ENCODE data around the gene ZC2HC1C. TPM values are rescaled to one million over a fixed set of nuclear protein-coding genes. Genes with fewer than 3 reads are reported as not detected.

The ZC2HC1C gene
- total and polyA plus RNA-seq, 10 of the 15 experiments (the other 5 are each of a cell fraction or from before 2014, with no cell fraction given) = 0.92 to 3.7 (median 1.6) TPM

DNA sequence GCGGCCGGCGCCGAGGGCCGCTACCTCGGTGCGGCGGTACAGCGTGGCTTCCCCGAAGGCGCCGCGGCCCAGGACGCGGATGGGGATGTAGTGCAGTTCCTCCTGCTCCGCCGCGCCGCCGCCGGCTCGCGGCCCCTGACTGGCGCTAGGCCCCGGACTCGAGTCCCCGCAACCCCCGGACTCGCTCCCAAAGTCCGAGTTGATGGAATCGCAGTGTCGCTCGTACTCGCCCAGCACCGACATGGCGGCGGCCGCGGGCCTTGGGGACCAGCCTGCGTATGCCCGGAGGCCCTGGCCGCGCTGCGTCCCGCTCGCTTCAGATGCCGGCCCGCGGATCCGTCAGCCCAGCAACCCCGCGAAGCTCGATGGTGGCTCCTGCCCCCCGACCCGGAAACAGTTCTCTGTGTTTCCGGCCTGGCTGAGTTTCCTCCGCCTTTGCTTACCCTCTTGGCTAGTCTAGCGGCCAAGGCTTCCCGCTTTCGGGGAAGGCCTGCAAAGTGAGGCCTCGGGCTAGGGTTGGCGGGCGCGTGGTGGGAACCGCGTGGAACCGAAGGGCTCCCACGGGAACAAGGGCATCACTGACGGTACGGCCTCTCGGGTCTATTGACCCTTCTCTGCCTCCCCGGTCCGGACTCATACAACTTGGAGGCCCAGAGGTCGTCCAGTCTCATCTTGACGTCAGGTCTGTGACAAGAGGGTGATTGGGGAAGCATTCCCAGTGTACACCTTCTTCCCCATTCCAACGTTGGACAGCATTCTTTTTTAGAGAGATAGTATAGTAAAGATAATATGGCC lies 57.4 kb downstream of the ZC2HC1C start, which contains the start of gene NEK9 (continued):
- TF ChIP-seq, protein P1, sequence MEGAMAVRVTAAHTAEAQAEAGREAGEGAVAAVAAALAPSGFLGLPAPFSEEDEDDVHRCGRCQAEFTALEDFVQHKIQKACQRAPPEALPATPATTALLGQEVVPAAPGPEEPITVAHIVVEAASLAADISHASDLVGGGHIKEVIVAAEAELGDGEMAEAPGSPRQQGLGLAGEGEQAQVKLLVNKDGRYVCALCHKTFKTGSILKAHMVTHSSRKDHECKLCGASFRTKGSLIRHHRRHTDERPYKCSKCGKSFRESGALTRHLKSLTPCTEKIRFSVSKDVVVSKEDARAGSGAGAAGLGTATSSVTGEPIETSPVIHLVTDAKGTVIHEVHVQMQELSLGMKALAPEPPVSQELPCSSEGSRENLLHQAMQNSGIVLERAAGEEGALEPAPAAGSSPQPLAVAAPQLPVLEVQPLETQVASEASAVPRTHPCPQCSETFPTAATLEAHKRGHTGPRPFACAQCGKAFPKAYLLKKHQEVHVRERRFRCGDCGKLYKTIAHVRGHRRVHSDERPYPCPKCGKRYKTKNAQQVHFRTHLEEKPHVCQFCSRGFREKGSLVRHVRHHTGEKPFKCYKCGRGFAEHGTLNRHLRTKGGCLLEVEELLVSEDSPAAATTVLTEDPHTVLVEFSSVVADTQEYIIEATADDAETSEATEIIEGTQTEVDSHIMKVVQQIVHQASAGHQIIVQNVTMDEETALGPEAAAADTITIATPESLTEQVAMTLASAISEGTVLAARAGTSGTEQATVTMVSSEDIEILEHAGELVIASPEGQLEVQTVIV (IDR thresholded peaks at IDR 0.05; ENCODE audit: borderline replicate concordance, partially characterized antibody) = peak; percentile 24
- no peak for TF ChIP-seq SMC3 (IDR thresholded peaks at IDR 0.05; ENCODE audit: borderline replicate concordance, low read length)
- no peak for TF ChIP-seq IKZF2 (IDR thresholded peaks at IDR 0.05)
- TF ChIP-seq, protein P2, sequence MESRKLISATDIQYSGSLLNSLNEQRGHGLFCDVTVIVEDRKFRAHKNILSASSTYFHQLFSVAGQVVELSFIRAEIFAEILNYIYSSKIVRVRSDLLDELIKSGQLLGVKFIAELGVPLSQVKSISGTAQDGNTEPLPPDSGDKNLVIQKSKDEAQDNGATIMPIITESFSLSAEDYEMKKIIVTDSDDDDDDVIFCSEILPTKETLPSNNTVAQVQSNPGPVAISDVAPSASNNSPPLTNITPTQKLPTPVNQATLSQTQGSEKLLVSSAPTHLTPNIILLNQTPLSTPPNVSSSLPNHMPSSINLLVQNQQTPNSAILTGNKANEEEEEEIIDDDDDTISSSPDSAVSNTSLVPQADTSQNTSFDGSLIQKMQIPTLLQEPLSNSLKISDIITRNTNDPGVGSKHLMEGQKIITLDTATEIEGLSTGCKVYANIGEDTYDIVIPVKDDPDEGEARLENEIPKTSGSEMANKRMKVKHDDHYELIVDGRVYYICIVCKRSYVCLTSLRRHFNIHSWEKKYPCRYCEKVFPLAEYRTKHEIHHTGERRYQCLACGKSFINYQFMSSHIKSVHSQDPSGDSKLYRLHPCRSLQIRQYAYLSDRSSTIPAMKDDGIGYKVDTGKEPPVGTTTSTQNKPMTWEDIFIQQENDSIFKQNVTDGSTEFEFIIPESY (IDR thresholded peaks at IDR 0.05) = no peak
- TF ChIP-seq KLF5 (IDR thresholded peaks at IDR 0.05; ENCODE audit: partially characterized antibody) = no peak
- 0 out of 2 replicates have a peak, but pooled peaks have one; percentile 17 for TF ChIP-seq ZSCAN29 (IDR thresholded peaks at IDR 0.05)
- no peak for TF ChIP-seq KDM1A (IDR thresholded peaks at IDR 0.05; ENCODE audit: borderline replicate concordance)
- TF ChIP-seq EZH2 (IDR thresholded peaks at IDR 0.05; ENCODE audit: borderline replicate concordance, control insufficient read depth, low read depth, low read length) = no peak
- TF ChIP-seq, protein P3, sequence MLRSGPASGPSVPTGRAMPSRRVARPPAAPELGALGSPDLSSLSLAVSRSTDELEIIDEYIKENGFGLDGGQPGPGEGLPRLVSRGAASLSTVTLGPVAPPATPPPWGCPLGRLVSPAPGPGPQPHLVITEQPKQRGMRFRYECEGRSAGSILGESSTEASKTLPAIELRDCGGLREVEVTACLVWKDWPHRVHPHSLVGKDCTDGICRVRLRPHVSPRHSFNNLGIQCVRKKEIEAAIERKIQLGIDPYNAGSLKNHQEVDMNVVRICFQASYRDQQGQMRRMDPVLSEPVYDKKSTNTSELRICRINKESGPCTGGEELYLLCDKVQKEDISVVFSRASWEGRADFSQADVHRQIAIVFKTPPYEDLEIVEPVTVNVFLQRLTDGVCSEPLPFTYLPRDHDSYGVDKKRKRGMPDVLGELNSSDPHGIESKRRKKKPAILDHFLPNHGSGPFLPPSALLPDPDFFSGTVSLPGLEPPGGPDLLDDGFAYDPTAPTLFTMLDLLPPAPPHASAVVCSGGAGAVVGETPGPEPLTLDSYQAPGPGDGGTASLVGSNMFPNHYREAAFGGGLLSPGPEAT (IDR thresholded peaks at IDR 0.05; ENCODE audit: low read depth) = peak; percentile 77; the same call in 1 of the 2 replicates
- peak; percentile 86; the same call in 1 of the 2 replicates for TF ChIP-seq ASH2L (IDR thresholded peaks at IDR 0.05; ENCODE audit: borderline replicate concordance, low read depth)
- TF ChIP-seq, protein P4, sequence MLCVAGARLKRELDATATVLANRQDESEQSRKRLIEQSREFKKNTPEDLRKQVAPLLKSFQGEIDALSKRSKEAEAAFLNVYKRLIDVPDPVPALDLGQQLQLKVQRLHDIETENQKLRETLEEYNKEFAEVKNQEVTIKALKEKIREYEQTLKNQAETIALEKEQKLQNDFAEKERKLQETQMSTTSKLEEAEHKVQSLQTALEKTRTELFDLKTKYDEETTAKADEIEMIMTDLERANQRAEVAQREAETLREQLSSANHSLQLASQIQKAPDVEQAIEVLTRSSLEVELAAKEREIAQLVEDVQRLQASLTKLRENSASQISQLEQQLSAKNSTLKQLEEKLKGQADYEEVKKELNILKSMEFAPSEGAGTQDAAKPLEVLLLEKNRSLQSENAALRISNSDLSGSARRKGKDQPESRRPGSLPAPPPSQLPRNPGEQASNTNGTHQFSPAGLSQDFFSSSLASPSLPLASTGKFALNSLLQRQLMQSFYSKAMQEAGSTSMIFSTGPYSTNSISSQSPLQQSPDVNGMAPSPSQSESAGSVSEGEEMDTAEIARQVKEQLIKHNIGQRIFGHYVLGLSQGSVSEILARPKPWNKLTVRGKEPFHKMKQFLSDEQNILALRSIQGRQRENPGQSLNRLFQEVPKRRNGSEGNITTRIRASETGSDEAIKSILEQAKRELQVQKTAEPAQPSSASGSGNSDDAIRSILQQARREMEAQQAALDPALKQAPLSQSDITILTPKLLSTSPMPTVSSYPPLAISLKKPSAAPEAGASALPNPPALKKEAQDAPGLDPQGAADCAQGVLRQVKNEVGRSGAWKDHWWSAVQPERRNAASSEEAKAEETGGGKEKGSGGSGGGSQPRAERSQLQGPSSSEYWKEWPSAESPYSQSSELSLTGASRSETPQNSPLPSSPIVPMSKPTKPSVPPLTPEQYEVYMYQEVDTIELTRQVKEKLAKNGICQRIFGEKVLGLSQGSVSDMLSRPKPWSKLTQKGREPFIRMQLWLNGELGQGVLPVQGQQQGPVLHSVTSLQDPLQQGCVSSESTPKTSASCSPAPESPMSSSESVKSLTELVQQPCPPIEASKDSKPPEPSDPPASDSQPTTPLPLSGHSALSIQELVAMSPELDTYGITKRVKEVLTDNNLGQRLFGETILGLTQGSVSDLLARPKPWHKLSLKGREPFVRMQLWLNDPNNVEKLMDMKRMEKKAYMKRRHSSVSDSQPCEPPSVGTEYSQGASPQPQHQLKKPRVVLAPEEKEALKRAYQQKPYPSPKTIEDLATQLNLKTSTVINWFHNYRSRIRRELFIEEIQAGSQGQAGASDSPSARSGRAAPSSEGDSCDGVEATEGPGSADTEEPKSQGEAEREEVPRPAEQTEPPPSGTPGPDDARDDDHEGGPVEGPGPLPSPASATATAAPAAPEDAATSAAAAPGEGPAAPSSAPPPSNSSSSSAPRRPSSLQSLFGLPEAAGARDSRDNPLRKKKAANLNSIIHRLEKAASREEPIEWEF (IDR thresholded peaks at IDR 0.05; ENCODE audit: insufficient replicate concordance, low read depth, low read length) = no peak
- peak; percentile 90 for TF ChIP-seq POLR2AphosphoS5 (IDR thresholded peaks at IDR 0.05; ENCODE audit: low read length)
- no peak for TF ChIP-seq MEF2B (IDR thresholded peaks at IDR 0.05; ENCODE audit: partially characterized antibody, poor library complexity, severe bottlenecking)
- TF ChIP-seq, protein P5, sequence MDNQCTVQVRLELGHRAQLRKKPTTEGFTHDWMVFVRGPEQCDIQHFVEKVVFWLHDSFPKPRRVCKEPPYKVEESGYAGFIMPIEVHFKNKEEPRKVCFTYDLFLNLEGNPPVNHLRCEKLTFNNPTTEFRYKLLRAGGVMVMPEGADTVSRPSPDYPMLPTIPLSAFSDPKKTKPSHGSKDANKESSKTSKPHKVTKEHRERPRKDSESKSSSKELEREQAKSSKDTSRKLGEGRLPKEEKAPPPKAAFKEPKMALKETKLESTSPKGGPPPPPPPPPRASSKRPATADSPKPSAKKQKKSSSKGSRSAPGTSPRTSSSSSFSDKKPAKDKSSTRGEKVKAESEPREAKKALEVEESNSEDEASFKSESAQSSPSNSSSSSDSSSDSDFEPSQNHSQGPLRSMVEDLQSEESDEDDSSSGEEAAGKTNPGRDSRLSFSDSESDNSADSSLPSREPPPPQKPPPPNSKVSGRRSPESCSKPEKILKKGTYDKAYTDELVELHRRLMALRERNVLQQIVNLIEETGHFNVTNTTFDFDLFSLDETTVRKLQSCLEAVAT (IDR thresholded peaks at IDR 0.05) = 0 out of 2 replicates have a peak, but pooled peaks have one; percentile 36
- TF ChIP-seq NR2C1 (IDR thresholded peaks at IDR 0.05) = peak; percentile 98

Measured in GM12878 (cell line).